Activated naive CD4-positive, alpha-beta T cell treated with anti-CD3 and anti-CD28 coated beads, Interleukin-2, amount 10 ng/mL, durations not matched to agents 5 hours and 36 hours (primary cell): ENCODE results near the gene PAX8. TPM values are rescaled to one million over a fixed set of nuclear protein-coding genes. Genes with fewer than 3 reads are reported as not detected.

Source experiments
- total RNA-seq, 2 experiments: library from RNA; stranded (reverse); gene quantifications; one replicate each; pipeline ENCODE4 v1.2.3, GENCODE V29; 2021

The PAX8 gene
- 1 to 10 TPM; 1.6 to 1.9 TPM for total RNA-seq

GRCh38 chr2:113278742-113279139, at the start of gene PAX8:
Gene PAX8, minus strand, starts transcription at chr2:113278921. Its CDS starts 527 bp downstream, at chr2:113278394.

GRCh38 chr2:113173542-113174375, 105.0 kb downstream of the PAX8 start, which contains the start of gene PSD4:
Gene PSD4, plus strand, starts transcription at chr2:113173971. Its CDS starts 8,486 bp downstream, at chr2:113182457.

Other genes with a start within 250 kb of the PAX8 start
- gene IL36B, start 226.1 kb downstream of the PAX8 start, total RNA-seq = not detected
- not detected for gene IL36RN, start 219.7 kb downstream of the PAX8 start, total RNA-seq
- gene IL1F10, start 211.0 kb downstream of the PAX8 start, total RNA-seq = not detected
- gene IL1RN, start 151.3 kb downstream of the PAX8 start, total RNA-seq = under 1 TPM in 1 of 2 experiments, not detected in 1; 0.25 TPM
- gene PSD4, start 105.0 kb downstream of the PAX8 start, total RNA-seq = 100 to 1,000 TPM; 287 to 290 TPM
- gene ZNG1B, start 158.8 kb upstream of the PAX8 start, total RNA-seq = 10 to 100 TPM; 33.4 to 33.7 TPM
- gene FOXD4L1, start 219.7 kb upstream of the PAX8 start, total RNA-seq = under 1 TPM; 0.22 to 0.40 TPM